WI38 (cell line): ENCODE data around the gene NR2F1.

ENCODE experiments used
- H3K4me3 ChIP-seq: 2 replicates; pipeline ENCODE4 v1.5.1; 2011; ENCODE audit warnings: low read depth, mild to moderate bottlenecking, control low read depth, low read length
- CTCF ChIP-seq: IDR thresholded peaks from 2 replicates; pipeline ENCODE4 v1.5.1; 2012; ENCODE audit warnings: low read depth, mild to moderate bottlenecking, control low read depth, low read length

NR2F1 gene

GRCh38 chr5:93600409-93601070 lies 17.5 kb downstream of the NR2F1 start:
- peak overlapping the region; percentile 54 for H3K4me3 ChIP-seq
- no peak for TF ChIP-seq CTCF

GRCh38 chr5:93601071-93601801 lies 18.2 kb downstream of the NR2F1 start:
- TF ChIP-seq CTCF, result no peak
- peak overlapping the region; percentile 54 for H3K4me3 ChIP-seq

- no peak for TF ChIP-seq CTCF
- peak overlapping the region; percentile 54 for H3K4me3 ChIP-seq
Measured at GRCh38 chr5:93601802-93602155, 18.8 kb downstream of the NR2F1 start.

- peak overlapping the region; percentile 54 for H3K4me3 ChIP-seq
- no peak for TF ChIP-seq CTCF
Measured at GRCh38 chr5:93602241-93603077, 19.4 kb downstream of the NR2F1 start.

- H3K4me3 ChIP-seq, result no peak overlapping the region; the same call in 1 of the 2 replicates
- TF ChIP-seq CTCF, result no peak
Measured at GRCh38 chr5:93603078-93603792, 20.2 kb downstream of the NR2F1 start.

- TF ChIP-seq CTCF, result no peak
- H3K4me3 ChIP-seq, result peak overlapping the region; percentile 45
Measured at GRCh38 chr5:93603793-93604643, 21.0 kb downstream of the NR2F1 start.
